Lung (tissue), 12 donors: ENCODE results near the gene PRKN. TPM values are rescaled to one million over a fixed set of nuclear protein-coding genes. Genes with fewer than 3 reads are reported as not detected.

Experiments used
- ATAC-seq: fragments of 200-7000 bp; cut with Tn5 transposase; one replicate; pipeline ENCODE4 v1.9.1; 2020; ENCODE audit warnings: moderate number of reproducible peaks; ENCODE audit not compliant: insufficient read depth, low FRiP score
- DNase-seq, 3 donors: peaks; one replicate each; pipeline ENCODE4 v3.0.0-alpha.2; 2013 to 2017
- H3K27ac ChIP-seq, 2 donors: one replicate each; pipeline ENCODE4 v1.5.1; 2013; ENCODE audit warnings: mild to moderate bottlenecking in 2 of 2, moderate library complexity in 2 of 2, control low read depth in 1 of 2, inconsistent platforms in 1 of 2, low read depth in 1 of 2, low read length in 1 of 2
- H3K27me3 ChIP-seq, 3 donors: one replicate each; pipeline ENCODE4 v1.5.1; 2013; ENCODE audit warnings: low read length in 2 of 3; ENCODE audit not compliant: control insufficient read depth in 3 of 3, insufficient read depth in 3 of 3
- H3K36me3 ChIP-seq, 4 donors: one replicate each; pipeline ENCODE4 v1.5.1; 2013; ENCODE audit warnings: low read length in 4 of 4, mild to moderate bottlenecking in 1 of 4, moderate library complexity in 1 of 4; ENCODE audit not compliant: control insufficient read depth in 4 of 4, insufficient read depth in 4 of 4
- H3K4me1 ChIP-seq, 5 donors: one replicate each; pipeline ENCODE4 v1.5.1; 2013; ENCODE audit warnings: low read length in 5 of 5, mild to moderate bottlenecking in 2 of 5, moderate library complexity in 1 of 5; ENCODE audit not compliant: control insufficient read depth in 5 of 5, insufficient read depth in 5 of 5
- H3K4me3 ChIP-seq: one replicate; pipeline ENCODE4 v1.5.1; 2013; ENCODE audit warnings: mild to moderate bottlenecking, control low read depth, moderate library complexity
- H3K9ac ChIP-seq, 2 donors: one replicate each; pipeline ENCODE4 v1.5.1; 2013; ENCODE audit warnings: low read length in 2 of 2, control low read depth in 1 of 2; ENCODE audit not compliant: insufficient read depth in 1 of 2
- H3K9me3 ChIP-seq, 4 donors: one replicate each; pipeline ENCODE4 v1.5.1; 2013; ENCODE audit warnings: low read length in 3 of 4, mild to moderate bottlenecking in 1 of 4, moderate library complexity in 1 of 4; ENCODE audit not compliant: control insufficient read depth in 4 of 4, insufficient read depth in 3 of 4
- WGBS, 2 donors: extraction: QIAGEN DNeasy Blood & Tissue Kit; methylation state at CpG; one replicate each; pipeline ENCODE4 v1.1.7; 2013; 5-methylcytosine and 5-hydroxymethylcytosine counted together
- polyA plus RNA-seq, 2 donors: library from polyadenylated mRNA; stranded (reverse); fragments of 200-250 nt; gene quantifications; one replicate each; pipeline ENCODE4 v1.2.1, GENCODE V29; 2013
- total RNA-seq, 2 donors: library from RNA; depleted of rRNA in 1 of 2; stranded (reverse); fragments of >200 nt in 1 of 2; gene quantifications; one replicate each; pipeline ENCODE4 v1.2.1, GENCODE V29; 2014 to 2021
- TF ChIP-seq, protein P1 (sequence below): IDR thresholded peaks from 2 replicates; pipeline ENCODE4 v1.5.1; 2012; ENCODE audit warnings: mild to moderate bottlenecking; ENCODE audit errors: control extremely low read depth, extremely low read depth
- donor health status: control.
- donor health status: control.
- donor health status: Bipolar disorder and iron deficiency.
- donor health status: healthy.
- donor health status: DM: yes; HTN: yes; CAD: no.

PRKN gene
- total and polyA plus RNA-seq, 4 donors = 0.27 to 11.2 (median 3.1) TPM

GRCh38 chr6:161644521-161644920 is 1083.0 kb downstream of the PRKN start:
- no peaks in the 10 kb centered on the region for H3K9me3 ChIP-seq
- H3K27ac ChIP-seq = no peak overlapping the region
- ATAC-seq (no peak), DNase-seq (no peak)
- 73 to 79% methylated on average over 7 of the region's 7 CpGs for WGBS, 2 donors
- TF ChIP-seq, protein P1, sequence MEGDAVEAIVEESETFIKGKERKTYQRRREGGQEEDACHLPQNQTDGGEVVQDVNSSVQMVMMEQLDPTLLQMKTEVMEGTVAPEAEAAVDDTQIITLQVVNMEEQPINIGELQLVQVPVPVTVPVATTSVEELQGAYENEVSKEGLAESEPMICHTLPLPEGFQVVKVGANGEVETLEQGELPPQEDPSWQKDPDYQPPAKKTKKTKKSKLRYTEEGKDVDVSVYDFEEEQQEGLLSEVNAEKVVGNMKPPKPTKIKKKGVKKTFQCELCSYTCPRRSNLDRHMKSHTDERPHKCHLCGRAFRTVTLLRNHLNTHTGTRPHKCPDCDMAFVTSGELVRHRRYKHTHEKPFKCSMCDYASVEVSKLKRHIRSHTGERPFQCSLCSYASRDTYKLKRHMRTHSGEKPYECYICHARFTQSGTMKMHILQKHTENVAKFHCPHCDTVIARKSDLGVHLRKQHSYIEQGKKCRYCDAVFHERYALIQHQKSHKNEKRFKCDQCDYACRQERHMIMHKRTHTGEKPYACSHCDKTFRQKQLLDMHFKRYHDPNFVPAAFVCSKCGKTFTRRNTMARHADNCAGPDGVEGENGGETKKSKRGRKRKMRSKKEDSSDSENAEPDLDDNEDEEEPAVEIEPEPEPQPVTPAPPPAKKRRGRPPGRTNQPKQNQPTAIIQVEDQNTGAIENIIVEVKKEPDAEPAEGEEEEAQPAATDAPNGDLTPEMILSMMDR = no peak
- no peaks in the 10 kb centered on the region for H3K27me3 ChIP-seq
- H3K4me3 ChIP-seq = no peak overlapping the region
- no peak overlapping the region for H3K9ac ChIP-seq
- peaks cover 0 to 4% (median 0%) of the 10 kb centered on the region in 5 donors for H3K4me1 ChIP-seq
- H3K36me3 ChIP-seq = no peaks in the 10 kb centered on the region

GRCh38 chr6:161641175-161641574 is 1086.4 kb downstream of the PRKN start:
- 75 to 85% methylated on average over 1 of the region's 1 CpG for WGBS, 2 donors
- Histone ChIP-seq H3K9me3 (peaks cover 0 to 8% (median 0%) of the 10 kb centered on the region in 4 donors), H3K27ac (no peak overlapping the region), H3K4me1 (peaks cover 0 to 5% (median 0%) of the 10 kb centered on the region in 5 donors), H3K9ac (no peak overlapping the region), H3K36me3 (no peaks in the 10 kb centered on the region), H3K27me3 (no peaks in the 10 kb centered on the region), H3K4me3 (no peak overlapping the region)
- ATAC-seq = no peak
- DNase-seq = no peak
- TF ChIP-seq, protein P1 = no peak

GRCh38 chr6:161639772-161640171 is 1087.8 kb downstream of the PRKN start:
- DNase-seq (peak; percentile 19 to 65 (median 58)), ATAC-seq (no peak)
- peaks cover 0 to 8% (median 0%) of the 10 kb centered on the region in 4 donors for H3K9me3 ChIP-seq
- TF ChIP-seq, protein P1 = no peak
- H3K4me3 ChIP-seq = no peak overlapping the region
- no peaks in the 10 kb centered on the region for H3K27me3 ChIP-seq
- H3K36me3 ChIP-seq = no peaks in the 10 kb centered on the region
- H3K4me1 ChIP-seq = peaks cover 0 to 5% (median 0%) of the 10 kb centered on the region in 5 donors
- no peak overlapping the region for H3K27ac ChIP-seq
- H3K9ac ChIP-seq = no peak overlapping the region
- 73 to 79% methylated on average over 2 of the region's 2 CpGs for WGBS, 2 donors

- no peaks in the 10 kb centered on the region for H3K36me3 ChIP-seq
- ATAC-seq (no peak), DNase-seq (no peak)
- WGBS, 2 donors = 71 to 86% methylated on average over 1 of the region's 1 CpG
- no peak overlapping the region for H3K4me3 ChIP-seq
- H3K27me3 ChIP-seq = no peaks in the 10 kb centered on the region
- no peak overlapping the region for H3K9ac ChIP-seq
- TF ChIP-seq, protein P1 = no peak
- no peak overlapping the region for H3K27ac ChIP-seq
- H3K9me3 ChIP-seq = peaks cover 0 to 8% (median 0%) of the 10 kb centered on the region in 4 donors
- peaks cover 0 to 5% (median 0%) of the 10 kb centered on the region in 5 donors for H3K4me1 ChIP-seq
Observed at GRCh38 chr6:161637658-161638057, 1089.9 kb downstream of the PRKN start.
